Measurements from ENCODE around the gene NYAP1.
"Not testable (repeated sequence)": the region's sequence is repeated elsewhere in the genome, so short reads cannot be mapped to it uniquely, and the experiment has no call there.

Gene NYAP1

DNA sequence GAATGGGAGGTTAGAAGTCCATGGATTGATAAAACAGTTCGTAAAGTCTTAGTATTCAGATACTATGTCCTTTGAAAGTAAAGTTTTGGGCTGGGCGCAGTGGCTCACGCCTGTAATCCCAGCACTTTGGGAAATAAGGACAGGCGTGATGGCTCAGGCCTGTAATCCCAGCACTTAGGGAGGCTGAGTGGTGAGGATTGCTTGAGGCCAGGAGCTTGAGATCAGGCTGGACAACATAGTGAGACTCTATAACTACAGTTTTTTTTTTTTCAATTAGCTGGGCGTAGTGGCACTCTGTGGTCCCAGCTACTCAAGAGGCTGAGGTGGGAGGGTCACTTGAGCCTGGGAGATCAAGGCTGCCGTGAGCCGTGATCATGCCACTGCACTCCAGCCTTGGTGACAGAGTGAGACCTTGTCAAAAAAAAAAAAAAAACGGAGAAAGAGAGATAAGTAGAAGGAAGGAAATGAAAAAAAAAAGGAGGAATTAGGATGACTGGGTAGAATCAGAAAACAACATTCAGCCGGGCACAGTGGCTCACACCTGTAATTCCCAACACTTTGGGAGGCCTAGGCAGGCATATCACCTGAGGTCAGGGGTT lies 29.6 kb downstream of the NYAP1 start:
- DNase-seq (ENCODE audit: low spot score) = no peak

DNA sequence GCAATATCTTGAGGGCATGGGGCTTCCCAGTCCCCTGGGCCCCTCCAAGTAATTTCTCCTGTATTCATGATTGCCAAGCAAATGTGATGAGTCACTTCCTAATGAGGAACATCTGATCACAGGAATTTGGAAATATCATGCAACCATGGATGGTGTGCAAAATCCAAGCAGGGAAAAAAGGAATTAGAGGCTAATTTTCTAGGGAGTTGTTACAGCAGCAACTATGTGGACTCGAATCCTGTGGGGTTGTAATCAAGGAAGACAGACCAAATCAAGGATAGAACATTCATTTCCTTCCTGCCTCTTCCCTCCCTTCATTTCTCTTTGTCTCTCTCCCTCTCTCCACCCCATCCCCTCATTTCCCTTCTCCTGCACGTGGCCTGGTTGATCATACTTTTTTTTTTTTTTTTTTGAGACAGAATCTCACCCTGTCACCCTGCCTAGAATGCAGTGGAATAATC lies 31.4 kb downstream of the NYAP1 start:
- DNase-seq (ENCODE audit: low spot score) = no peak

DNA sequence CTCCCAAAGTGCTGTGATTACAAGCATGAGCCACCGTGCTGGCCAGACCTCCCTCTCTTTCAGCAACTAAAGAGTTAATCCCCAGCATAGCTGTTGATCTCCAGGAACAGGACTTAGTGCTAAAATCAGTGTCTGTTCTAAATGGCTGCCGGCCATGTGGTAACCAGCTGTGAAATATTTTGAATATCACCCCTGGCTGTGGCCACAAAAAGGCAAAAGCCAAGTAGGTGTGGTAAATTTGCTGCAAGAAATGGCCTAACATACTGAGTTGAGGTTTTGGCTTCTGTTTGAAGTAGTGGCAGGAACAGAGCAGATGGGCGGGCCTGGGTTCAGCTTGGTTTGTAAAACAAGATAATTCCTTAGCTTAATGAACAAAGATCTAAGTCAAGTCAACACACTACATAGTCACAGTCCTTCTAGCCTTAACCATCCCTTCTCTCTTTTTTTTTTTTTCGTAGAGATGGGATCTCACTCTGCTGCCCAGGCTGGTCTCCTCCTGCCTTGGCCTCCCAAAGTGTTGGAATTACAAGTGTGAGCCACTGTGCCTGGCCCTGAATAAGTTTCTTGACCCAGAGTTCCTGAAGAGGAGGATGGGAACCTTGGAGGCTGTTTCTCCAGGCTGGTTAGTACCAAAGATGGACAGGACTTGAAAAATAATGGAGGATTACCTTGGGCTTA lies 32.5 kb downstream of the NYAP1 start:
- no peak for DNase-seq (ENCODE audit: low spot score)

DNA sequence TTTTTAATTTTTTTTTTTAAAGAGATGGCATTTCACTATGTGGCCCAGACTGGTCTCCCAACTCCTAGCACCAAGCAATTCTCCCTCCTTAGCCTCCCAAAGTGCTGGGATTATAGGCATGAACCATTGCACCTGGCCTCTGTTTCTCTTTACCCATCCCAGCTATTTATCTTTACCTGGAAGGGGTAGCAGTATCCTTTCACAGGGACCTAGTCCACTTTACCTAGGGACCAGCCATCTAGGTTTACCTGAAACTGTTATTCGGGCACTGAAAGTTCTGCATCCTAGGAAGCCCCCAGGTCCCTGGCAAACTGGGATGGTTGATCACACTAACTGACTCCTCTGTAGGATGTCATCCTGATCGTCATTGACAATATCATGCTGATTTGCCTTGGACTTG lies 33.6 kb downstream of the NYAP1 start:
- DNase-seq (ENCODE audit: low spot score) = no peak

DNA sequence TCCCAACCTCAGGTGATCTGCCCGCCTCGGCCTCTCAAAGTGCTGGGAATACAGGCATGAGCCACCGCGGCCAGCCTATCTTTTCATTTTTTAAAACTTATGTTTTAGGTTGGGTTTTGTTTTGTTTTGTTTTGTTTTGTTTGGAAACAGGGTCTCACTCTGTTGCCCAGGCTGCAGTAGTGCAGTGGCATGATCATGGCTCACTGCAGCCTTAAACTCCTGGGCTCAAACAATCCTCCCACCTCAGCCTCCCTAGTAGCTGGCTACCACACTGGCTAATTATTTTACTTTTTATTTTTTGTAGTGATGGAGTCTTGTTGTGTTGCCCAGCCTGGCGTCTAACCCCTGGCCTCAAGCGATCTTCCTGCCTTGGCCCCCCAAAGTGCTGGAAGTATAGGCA lies 35.9 kb downstream of the NYAP1 start:
- DNase-seq (ENCODE audit: low spot score) = no peak

DNA sequence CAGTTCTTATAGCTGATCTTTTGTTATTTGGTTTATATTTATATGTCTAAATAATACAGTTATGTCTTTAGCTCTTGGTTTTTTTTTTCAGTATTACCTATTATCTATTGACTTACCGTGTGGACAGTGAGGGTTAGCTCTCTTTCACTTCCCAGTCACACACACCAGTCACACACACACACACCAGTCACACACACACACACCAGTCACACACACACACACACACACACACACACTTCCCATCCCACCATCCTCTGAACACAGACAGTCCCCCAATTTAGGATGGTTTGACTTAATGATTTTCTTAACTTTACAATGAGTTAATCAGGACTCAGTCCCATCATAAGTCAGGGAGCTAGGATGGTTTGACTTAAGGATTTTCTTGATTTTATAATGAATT lies 36.4 kb downstream of the NYAP1 start:
- no peak for DNase-seq (ENCODE audit: low spot score)

DNA sequence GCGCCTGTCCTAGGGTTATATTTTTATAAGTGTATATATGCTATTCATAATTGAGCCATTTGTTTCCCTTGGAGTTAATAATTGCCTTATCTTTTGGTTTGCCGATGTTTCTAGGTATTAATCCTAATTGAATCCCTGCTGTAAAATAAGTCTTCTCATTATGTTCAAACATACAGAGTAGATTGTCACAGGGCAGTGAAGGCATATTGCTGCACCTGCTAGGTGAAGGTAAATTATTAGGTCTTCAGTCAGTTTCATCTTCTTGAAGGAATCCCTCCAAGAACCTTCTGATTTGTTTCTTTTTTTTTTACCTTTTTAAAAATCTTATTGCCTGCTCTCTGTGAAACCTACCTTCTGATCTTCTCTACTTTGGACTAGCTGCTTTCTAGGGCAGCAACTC lies 37.3 kb downstream of the NYAP1 start:
- DNase-seq (ENCODE audit: low spot score) = no peak

DNA sequence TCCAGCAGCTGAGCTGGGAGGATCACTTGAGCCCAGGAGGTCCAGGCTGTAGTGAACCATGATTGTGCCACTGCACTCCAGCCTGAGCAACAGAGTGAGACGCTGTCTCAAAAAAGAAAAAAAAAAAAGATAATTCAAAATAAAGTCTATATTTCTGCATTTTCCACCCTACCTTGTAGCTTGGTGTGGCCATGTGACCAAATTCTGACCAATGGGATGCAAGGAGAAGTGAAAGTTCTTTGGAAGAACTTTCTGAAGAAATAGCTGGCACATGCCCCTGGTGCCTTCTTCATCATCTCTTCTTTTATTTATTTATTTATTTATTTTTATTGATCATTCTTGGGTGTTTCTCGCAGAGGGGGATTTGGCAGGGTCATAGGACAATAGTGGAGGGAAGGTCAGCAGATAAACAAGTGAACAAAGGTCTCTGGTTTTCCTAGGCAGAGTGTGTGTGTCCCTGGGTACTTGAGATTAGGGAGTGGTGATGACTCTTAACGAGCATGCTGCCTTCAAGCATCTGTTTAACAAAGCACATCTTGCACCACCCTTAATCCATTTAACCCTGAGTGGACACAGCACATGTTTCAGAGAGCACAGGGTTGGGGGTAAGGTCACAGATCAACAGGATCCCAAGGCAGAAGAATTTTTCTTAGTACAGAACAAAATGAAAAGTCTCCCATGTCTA lies 38.3 kb downstream of the NYAP1 start:
- DNase-seq (ENCODE audit: low spot score) = not testable (repeated sequence)

DNA sequence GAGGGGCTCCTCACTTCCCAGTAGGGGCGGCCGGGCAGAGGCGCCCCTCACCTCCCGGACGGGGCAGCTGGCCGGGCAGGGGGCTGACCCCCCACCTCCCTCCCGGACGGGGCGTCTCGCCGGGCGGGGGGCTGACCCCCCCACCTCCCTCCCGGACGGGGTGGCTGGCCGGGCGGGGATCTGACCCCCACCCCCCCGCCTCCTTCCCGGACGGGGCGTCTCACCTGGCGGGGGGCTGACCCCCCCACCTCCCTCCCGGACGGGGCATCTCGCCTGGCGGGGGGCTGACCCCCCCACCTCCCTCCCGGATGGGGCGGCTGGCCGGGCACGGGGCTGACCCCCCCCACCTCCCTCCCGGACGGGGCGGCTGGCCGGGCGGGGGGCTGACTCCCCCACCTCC lies 39.5 kb downstream of the NYAP1 start:
- DNase-seq (ENCODE audit: low spot score) = not testable (repeated sequence)

DNA sequence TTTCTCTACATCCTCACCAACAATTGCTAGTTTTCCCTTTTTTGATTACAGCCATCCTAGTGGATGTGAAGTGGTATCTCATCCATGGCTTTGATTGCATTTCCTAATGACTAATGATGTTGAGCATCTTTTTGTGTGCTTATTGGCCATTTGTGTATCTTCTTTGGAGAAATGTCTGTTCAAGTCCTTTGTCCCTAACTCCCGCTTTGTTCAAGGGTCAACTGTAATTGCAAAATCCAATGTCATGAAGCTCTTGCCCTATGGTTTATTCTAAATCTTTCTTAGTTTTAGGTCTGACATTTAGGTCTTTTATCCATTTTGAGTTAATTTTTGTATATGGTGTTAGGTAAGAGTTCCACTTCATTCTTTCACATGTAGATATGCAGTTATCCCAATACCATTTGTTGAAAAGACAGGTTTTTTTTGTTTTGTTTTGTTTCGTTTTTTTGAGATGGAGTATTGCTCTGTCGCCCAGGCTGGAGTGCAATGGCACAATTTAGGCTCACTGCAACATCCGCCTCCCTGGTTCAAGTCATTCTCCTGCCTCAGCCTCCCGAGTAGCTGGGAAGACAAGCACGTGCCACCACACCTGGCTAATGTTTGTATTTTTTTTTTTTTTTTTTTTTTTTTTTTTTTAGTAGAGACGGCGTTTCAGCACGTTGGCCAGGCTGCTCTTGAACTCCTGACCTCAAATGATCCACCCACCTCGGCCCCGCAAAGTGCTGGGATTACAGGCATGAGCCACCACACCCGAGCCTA lies 44.6 kb downstream of the NYAP1 start:
- not testable (repeated sequence) for DNase-seq (ENCODE audit: low spot score)

DNA sequence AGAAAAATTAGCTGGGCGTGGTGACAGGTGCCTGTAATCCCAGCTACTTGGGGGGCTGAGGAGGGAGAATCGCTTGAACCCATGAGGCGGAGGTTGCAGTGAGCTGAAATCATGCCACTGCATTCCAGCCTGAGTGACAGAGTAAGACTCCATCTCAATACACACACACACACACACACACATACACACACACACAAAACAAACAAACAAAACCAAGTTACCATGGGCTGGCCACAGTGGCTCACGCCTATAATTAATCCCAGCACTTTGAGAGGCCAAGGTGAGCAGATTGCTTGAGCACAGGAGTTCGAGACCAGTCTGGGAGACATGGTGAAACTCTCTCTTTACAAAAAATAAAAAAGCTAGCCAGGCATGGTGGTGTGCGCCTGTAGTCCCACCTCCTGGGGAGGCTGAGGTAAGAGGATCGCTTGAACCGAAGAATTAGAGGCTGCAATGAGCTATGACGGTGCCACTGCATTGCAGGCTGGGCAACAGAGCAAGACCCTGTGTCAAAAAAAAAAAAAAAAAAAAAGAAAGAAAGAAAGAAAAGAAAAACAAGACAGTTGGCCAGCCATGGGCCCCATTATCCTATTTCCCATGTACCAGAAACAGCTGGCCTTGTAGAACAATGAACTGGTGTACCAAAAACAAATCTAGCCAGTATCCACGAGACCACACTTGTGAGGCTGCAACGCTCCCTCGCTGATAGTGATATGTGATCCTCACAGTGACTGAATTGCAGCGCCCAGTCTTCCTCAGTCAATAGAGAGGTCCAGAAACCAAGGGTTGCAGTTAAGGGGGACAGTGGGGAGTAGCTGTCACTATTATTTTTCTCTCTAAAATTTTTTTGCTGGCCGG lies 48.7 kb downstream of the NYAP1 start:
- DNase-seq (ENCODE audit: low spot score) = no peak

DNA sequence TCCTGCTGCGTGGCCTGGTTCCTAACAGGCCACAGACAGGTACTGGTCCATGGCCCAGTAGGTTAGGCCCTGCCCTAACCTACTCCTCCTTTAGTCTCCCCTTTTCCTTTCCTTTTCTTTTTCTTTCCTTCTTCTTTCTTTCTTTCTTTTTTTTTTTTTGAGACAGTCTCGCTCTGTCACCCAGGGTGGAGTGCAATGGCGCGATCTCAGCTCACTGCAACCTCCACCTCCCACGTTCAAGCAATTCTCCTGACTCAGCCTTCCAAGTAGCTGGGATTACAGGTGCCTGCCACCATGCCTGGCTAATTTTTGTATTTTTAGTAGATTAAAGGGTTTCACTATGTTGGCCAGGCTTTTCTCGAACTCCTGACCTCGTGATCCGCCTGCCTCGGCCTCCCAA lies 52.3 kb downstream of the NYAP1 start:
- not testable (repeated sequence) for DNase-seq (ENCODE audit: low spot score)

DNA sequence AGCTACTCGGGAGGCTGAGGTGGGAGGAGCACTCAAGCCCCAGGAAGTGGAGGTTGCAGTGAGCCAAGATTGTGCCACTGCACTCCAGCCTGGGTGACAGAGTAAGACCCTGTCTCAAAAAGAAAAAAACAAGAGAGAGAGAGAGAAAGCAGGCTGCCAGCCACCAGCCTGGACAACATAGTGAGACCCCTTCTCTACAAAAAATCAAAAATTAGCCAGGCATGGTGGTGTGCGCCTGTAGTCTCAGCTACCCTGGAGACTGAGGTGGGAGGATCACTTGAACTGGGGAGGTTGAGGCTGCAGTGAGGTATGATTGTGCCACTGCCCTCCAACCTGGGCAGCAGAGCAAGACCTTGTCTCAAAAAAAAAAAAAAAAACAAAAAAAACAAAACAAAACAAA lies 53.0 kb downstream of the NYAP1 start:
- not testable (repeated sequence) for DNase-seq (ENCODE audit: low spot score)

DNA sequence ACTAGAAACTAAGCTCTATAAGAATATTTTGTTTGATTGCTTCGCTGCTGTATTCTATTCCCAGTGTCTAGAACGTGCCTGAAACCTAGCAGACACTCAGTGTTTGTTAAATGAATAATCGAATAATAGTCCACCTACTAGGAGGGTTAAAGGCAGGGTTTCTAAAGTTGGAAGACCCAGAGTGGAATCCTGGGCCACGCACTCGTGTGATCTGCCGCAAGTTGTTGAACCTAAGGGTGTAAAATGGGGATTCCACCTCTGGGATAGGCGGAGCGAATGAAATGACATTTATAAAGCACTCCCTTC lies 54.6 kb downstream of the NYAP1 start:
- no peak for DNase-seq (ENCODE audit: low spot score)

DNA sequence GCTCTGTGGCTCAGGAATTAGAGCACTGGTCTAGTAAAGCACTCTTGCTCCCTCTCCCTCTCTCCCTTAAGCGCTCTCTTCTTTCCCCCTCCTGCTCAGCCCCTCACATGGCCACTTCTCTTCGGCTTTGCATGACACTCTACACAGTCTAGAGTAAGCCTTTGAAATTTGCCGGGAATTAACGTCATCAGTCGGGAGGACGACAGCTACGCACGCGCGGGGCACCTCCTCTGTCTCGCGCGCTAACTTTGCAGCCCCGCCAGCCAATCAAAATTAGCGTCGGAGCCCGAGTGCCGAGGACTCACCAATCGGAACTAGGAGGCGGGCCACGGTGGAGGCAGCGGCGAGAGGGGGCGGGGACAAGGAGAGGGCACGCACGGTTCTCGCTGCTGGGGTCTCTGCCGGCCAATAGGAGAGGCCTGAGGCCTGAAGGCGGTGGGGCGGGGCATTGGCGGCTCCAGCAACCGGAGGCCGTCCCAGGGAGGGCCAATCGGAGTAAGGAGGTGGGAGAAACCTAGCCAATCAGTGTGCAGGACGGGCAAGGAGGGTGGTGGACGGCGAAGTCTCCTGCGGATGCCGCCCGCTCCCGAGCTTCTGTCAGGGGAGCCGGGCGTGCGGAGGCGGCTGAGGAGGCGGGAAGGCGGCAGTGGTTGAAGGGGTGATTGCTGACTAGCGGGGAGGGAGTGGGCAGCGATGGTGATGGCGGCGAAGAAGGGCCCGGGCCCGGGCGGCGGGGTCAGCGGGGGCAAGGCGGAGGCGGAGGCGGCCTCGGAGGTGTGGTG lies 55.1 kb downstream of the NYAP1 start, which contains the start of gene AGFG2:
Gene AGFG2, plus strand, starts transcription at position 550 of the 782 bp plus-strand sequence. Its CDS starts 144 bp downstream, at position 694.
- DNase-seq (ENCODE audit: low spot score) = peak; percentile 100

DNA sequence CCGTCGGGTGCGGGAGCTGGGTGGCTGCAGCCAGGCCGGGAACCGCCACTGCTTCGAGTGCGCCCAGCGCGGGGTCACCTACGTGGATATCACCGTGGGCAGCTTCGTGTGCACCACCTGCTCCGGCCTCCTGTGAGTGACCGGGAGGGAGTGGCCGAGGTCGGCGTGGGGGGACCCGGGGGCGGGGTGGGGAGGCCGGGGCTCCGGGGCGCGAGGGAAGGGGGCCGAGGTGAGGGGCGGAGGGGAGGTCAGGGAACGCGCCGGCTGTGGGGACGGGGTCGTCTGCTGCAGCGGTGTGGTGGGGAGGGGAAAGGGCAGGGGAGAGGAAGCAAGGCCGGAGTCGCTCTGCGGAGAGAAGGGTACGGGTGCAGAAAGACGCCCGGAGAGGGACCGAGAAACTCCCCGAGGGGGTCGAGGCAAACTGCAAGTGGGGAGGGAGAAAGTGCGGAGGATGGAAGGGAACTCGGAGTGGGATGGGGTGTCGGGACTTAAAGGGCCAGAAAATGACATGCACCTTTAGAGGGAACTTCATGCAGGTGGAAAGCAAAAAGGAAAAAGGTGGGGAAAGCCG lies 55.8 kb downstream of the NYAP1 start:
- DNase-seq (ENCODE audit: low spot score) = no peak

DNA sequence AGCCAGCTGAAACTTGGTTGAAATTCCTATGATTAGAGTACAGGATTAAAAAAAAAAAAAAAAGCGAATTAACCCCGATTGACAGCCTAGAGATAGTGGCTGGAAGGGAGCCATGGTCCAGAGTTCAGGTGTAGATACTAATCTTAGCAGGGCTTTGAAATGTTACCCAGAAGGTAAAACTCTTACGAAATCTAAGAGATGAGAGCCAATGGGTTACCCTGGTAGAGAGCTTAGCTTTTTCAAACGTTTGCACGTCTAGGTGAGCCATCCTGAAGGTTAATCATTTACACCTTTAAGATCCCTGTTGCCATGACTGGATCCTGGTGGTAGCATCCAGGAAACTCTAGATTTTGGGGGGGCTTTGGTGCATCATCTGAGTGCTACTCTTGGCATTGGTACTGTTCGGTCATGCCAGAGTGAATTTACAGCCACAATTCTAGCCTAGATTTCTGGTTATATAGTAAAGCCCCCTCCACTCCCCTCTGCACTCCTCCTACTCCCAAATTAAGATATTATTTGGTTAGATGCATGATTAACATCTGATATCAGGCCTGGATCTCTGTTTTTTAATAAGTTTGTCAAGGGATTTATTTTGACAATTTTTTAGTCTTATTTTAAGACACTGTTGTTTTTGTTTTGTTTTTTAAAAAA lies 56.5 kb downstream of the NYAP1 start:
- DNase-seq (ENCODE audit: low spot score) = no peak

DNA sequence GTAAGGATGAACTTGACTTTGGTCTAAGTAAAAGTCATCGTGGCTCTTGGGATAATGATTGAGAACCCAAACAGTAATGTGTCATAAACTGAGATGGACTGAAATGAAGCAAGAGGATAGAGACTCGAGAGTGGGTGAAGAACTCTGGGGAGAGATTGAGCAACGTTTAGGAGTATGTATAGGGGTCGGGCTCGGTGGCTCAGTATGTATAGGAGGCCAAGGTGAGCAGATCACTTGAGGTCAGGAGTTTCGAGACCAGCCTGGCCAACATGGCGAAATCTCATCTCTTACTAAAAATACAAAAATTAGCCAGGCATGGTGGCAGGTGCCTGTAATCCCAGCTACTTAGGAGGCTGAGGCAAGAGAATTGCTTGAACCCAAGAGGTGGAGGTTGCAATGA lies 57.6 kb downstream of the NYAP1 start:
- not testable (repeated sequence) for DNase-seq (ENCODE audit: low spot score)

DNA sequence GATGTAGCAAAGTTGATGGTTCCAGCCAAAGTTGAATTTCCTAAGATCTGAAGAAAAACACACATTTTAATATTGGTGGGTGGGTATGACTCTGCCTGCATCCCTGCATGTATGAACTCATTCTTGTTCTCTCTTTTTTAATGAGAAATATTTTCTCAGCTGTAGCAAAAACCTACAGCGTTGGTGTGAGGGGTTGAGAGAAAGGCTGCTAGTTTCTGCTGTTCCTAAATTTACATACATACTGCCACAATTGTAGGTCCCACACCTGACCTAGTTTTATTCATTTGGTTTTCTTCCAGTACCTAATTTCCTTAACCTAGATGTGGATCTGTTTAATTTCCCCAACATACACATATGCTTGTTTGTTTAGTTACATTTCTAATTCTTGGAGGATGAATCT lies 59.9 kb downstream of the NYAP1 start:
- peak; percentile 65 for DNase-seq (ENCODE audit: low spot score)

DNA sequence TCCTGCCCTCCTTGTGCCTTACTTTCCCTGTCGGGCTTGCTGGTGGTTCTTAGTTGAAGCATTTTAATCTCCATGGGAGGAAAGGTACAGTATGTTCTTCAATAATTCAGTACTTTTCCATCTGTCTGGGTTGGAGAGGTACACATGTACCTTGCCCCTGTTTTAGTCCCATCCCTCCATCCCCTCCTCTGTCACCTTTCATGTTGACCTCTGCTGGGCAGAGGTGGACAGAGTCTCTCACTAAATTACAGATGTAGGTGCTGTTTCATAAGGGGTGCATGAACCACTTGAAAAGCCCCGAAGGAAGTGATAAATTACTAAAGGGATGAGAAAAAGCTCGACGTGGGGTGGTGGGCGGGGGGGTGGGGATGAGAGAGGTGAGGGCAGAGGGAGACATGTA lies 60.7 kb downstream of the NYAP1 start:
- DNase-seq (ENCODE audit: low spot score) = no peak
